Neural cell (in vitro differentiated cells): ENCODE data around the gene SRD5A1. TPM values are rescaled to one million over a fixed set of nuclear protein-coding genes. Genes with fewer than 3 reads are reported as not detected.

ENCODE experiments used
- H2AFZ ChIP-seq: fragments of 200-600, 300-800 bp; sonication (generic), shearing (Covaris generic); 2 replicates; pipeline ENCODE4 v1.6.0; 2014; ENCODE audit warnings: low read depth, mild to moderate bottlenecking, antibody characterized with exemption, low read length, moderate library complexity
- H3F3A ChIP-seq: fragments of 200-600 bp; shearing (Covaris generic); 2 replicates; pipeline ENCODE4 v1.6.1; 2016; ENCODE audit warnings: mild to moderate bottlenecking, moderate library complexity, mixed read lengths, antibody characterized with exemption, low read length; ENCODE audit not compliant: insufficient read depth, poor library complexity, severe bottlenecking
- H3K27ac ChIP-seq: fragments of 200-600, 300-800 bp; sonication (generic), shearing (Covaris generic); 2 replicates; pipeline ENCODE4 v1.5.1; 2014; ENCODE audit warnings: mild to moderate bottlenecking, low read length, moderate library complexity
- H3K27me3 ChIP-seq: fragments of 300-800, 200-600 bp; sonication (generic), shearing (Covaris generic); 2 replicates; pipeline ENCODE4 v1.6.0; 2014; ENCODE audit warnings: mild to moderate bottlenecking, low read depth, low read length, moderate library complexity; ENCODE audit not compliant: insufficient read depth
- H3K36me3 ChIP-seq: fragments of 300-800, 200-600 bp; sonication (generic), shearing (Covaris generic); 2 replicates; pipeline ENCODE4 v1.5.1; 2014; ENCODE audit warnings: mild to moderate bottlenecking, antibody characterized with exemption, low read length, moderate library complexity; ENCODE audit not compliant: insufficient read depth
- H3K4me2 ChIP-seq: fragments of 300-800, 200-600 bp; sonication (generic), shearing (Covaris generic); 2 replicates; pipeline ENCODE4 v1.6.0; 2014; ENCODE audit warnings: mild to moderate bottlenecking, low read length
- H3K4me3 ChIP-seq: fragments of 300-800, 200-600 bp; sonication (generic), shearing (Covaris generic); 2 replicates; pipeline ENCODE4 v1.5.1; 2014; ENCODE audit warnings: mild to moderate bottlenecking, low read length, moderate library complexity
- H3K79me2 ChIP-seq: fragments of 200-600 bp; shearing (Covaris generic); replicated peaks from 2 replicates; pipeline ENCODE4 v1.6.0; 2014; ENCODE audit warnings: mild to moderate bottlenecking, low read length, moderate library complexity; ENCODE audit not compliant: insufficient read depth
- H3K9ac ChIP-seq: fragments of 300-800, 200-600 bp; sonication (generic), shearing (Covaris generic); 2 replicates; pipeline ENCODE4 v1.6.1; 2016; ENCODE audit warnings: mild to moderate bottlenecking, low read length, mixed read lengths
- H3K9me2 ChIP-seq: fragments of 200-600 bp; shearing (Covaris generic); 2 replicates; pipeline ENCODE4 v1.6.1; 2016; ENCODE audit warnings: mild to moderate bottlenecking, low read length, mixed read lengths; ENCODE audit not compliant: insufficient read depth
- H3K9me3 ChIP-seq: fragments of 200-600, 300-800 bp; sonication (generic), shearing (Covaris generic); 2 replicates; pipeline ENCODE4 v1.6.1; 2016; ENCODE audit warnings: mild to moderate bottlenecking, mixed run types, low read length, moderate library complexity, mixed read lengths
- H4K20me1 ChIP-seq: fragments of 200-600 bp; shearing (Covaris generic); 2 replicates; pipeline ENCODE4 v1.6.1; 2016; ENCODE audit warnings: mild to moderate bottlenecking, mixed run types; ENCODE audit not compliant: insufficient read depth
- CTCF ChIP-seq: fragments of 450-650 bp; IDR thresholded peaks from 2 replicates; pipeline ENCODE4 v1.5.1; 2014; ENCODE audit warnings: antibody characterized with exemption, mild to moderate bottlenecking, moderate library complexity; ENCODE audit not compliant: poor library complexity, severe bottlenecking
- EP300 ChIP-seq: fragments of 450-650 bp; conservative IDR thresholded peaks from 2 replicates; pipeline ENCODE4 v1.6.1; 2014; ENCODE audit warnings: antibody characterized with exemption, mild to moderate bottlenecking, moderate library complexity; ENCODE audit not compliant: poor library complexity, severe bottlenecking
- EZH2 ChIP-seq: fragments of 200-600, 300-800 bp; shearing (Covaris generic), sonication (generic); IDR thresholded peaks from 2 replicates; pipeline ENCODE4 v1.6.1; 2014; ENCODE audit warnings: antibody characterized with exemption, low read length, borderline replicate concordance, mild to moderate bottlenecking; ENCODE audit not compliant: insufficient read depth, poor library complexity, severe bottlenecking
- MXI1 ChIP-seq: fragments of 450-650 bp; conservative IDR thresholded peaks from 2 replicates; pipeline ENCODE4 v1.6.1; 2014; ENCODE audit warnings: antibody characterized with exemption, mild to moderate bottlenecking; ENCODE audit not compliant: poor library complexity, severe bottlenecking
- POLR2AphosphoS5 ChIP-seq: IDR thresholded peaks from 2 replicates; pipeline ENCODE4 v1.6.1; 2012
- RAD21 ChIP-seq: fragments of 450-650 bp; conservative IDR thresholded peaks from 2 replicates; pipeline ENCODE4 v1.6.1; 2014; ENCODE audit warnings: antibody characterized with exemption, mild to moderate bottlenecking, moderate library complexity
- REST ChIP-seq: IDR thresholded peaks from 2 replicates; pipeline ENCODE4 v1.6.1; 2012; ENCODE audit warnings: borderline replicate concordance
- SMC3 ChIP-seq: fragments of 450-650 bp; conservative IDR thresholded peaks from 2 replicates; pipeline ENCODE4 v1.6.1; 2014; ENCODE audit warnings: antibody characterized with exemption, mild to moderate bottlenecking, moderate library complexity; ENCODE audit not compliant: poor library complexity
- TAF1 ChIP-seq: IDR thresholded peaks from 2 replicates; pipeline ENCODE4 v1.6.1; 2012; ENCODE audit warnings: low read depth
- polyA plus RNA-seq: library from polyadenylated mRNA; depleted of rRNA; stranded (reverse); fragments of >200 nt; gene quantifications from 2 replicates; pipeline ENCODE4 v1.2.3, GENCODE V29; 2014

SRD5A1 gene
- polyA plus RNA-seq, 1 donor from 2014 or later: 122 TPM

- no peaks in the 10 kb centered on the region for H3K79me2 ChIP-seq
- H3K4me2 ChIP-seq: no peak overlapping the region
- H3K27me3 ChIP-seq: no peaks in the 10 kb centered on the region
- no peaks in the 10 kb centered on the region for H3K9me2 ChIP-seq
- no peak overlapping the region for H3K27ac ChIP-seq
- H3F3A ChIP-seq: no peaks in the 10 kb centered on the region
- no peaks in the 10 kb centered on the region for H3K9me3 ChIP-seq
- no peak overlapping the region for H3K9ac ChIP-seq
- H4K20me1 ChIP-seq: no peaks in the 10 kb centered on the region
- H2AFZ ChIP-seq: no peak overlapping the region
- TF ChIP-seq SMC3 (no peak), TAF1 (no peak)
- H3K36me3 ChIP-seq: no peaks in the 10 kb centered on the region
- H3K4me3 ChIP-seq: no peak overlapping the region
These were observed 34.8 kb upstream of the SRD5A1 start for GRCh38 chr5:6598351-6598900.

DNA sequence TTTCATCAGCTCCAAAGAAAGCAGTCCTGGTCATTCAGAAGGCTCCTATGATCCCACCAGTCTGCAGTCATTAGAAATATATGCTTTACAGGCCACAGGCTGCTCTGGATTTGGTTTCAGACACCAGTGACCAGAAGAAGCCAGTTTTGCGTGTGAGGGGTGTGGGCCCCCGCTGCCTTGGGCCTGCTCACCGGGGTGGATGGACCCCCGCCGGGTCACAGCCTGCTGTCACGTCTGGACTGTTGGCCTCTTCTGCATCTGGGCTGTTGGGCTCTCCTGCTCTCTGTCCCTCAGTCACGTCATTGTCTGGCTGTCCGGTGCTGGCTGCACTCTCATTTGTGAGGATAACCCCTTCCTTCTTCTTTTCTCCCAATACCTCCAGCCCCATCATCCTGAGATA is 33.5 kb upstream of the SRD5A1 start:
- H3K9me2 ChIP-seq: no peaks in the 10 kb centered on the region
- TF ChIP-seq EP300: no peak
- TF ChIP-seq POLR2AphosphoS5: no peak
- TF ChIP-seq SMC3: no peak
- no peak for TF ChIP-seq REST
- TF ChIP-seq CTCF: no peak
- no peak overlapping the region for H3K9ac ChIP-seq
- no peaks in the 10 kb centered on the region for H3K27me3 ChIP-seq
- H4K20me1 ChIP-seq: no peaks in the 10 kb centered on the region
- no peaks in the 10 kb centered on the region for H3K9me3 ChIP-seq
- no peaks in the 10 kb centered on the region for H3F3A ChIP-seq
- H3K36me3 ChIP-seq: no peaks in the 10 kb centered on the region
- H2AFZ ChIP-seq: no peak overlapping the region
- H3K4me3 ChIP-seq: no peak overlapping the region
- H3K4me2 ChIP-seq: no peak overlapping the region
- H3K79me2 ChIP-seq: no peaks in the 10 kb centered on the region
- H3K27ac ChIP-seq: no peak overlapping the region

- Histone ChIP-seq H3K79me2 (no peaks in the 10 kb centered on the region), H4K20me1 (no peaks in the 10 kb centered on the region), H3K27ac (no peak overlapping the region), H3K4me3 (no peak overlapping the region), H3K9ac (no peak overlapping the region), H3K4me2 (no peak overlapping the region), H3K36me3 (peaks cover 6% of the 10 kb centered on the region), H3K9me2 (no peaks in the 10 kb centered on the region), H3F3A (no peaks in the 10 kb centered on the region), H3K9me3 (no peaks in the 10 kb centered on the region), H3K27me3 (no peaks in the 10 kb centered on the region), H2AFZ (no peak overlapping the region)
- TF ChIP-seq TAF1: no peak
- TF ChIP-seq POLR2AphosphoS5: no peak
- no peak for TF ChIP-seq EZH2
- TF ChIP-seq RAD21: no peak
- TF ChIP-seq MXI1: no peak
- TF ChIP-seq SMC3: no peak
These were observed 32.0 kb upstream of the SRD5A1 start for GRCh38 chr5:6601271-6601670.
